ENCODE data around the gene FAM174C. TPM values are rescaled to one million over a fixed set of nuclear protein-coding genes. Genes with fewer than 3 reads are reported as not detected.

Gene FAM174C
- polyA plus RNA-seq, 3 donors: 32.8 to 56.2 (median 40.0) TPM

DNA sequence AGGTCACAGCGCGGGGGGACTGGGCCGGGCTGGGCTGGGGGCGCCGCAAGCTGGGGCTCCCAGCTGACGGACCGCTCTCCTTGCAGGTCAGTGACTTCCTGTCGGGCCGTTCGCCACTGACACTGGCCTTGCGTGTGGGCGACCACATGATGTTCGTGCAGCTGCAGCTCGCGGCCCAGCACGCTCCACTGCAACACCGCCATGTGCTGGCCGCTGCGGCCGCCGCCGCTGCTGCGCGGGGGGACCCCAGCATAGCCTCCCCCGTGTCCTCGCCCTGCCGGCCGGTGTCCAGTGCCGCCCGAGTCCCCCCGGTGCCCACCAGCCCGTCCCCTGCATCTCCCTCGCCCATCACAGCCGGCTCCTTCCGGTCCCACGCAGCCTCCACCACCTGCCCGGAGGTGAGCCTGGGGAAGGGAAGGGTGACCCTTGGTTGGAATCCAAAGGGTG lies 21.2 kb upstream of the FAM174C start:
- Histone ChIP-seq H3K36me3 (replicated peaks in 1 of 2; ENCODE audit: control insufficient read depth in 1 of 2, insufficient read depth in 2 of 2, low read length in 2 of 2) (peaks cover 49 to 60% of the 10 kb centered on the region in 2 donors), H3K9ac (ENCODE audit: insufficient read depth, low read length, poor library complexity, severe bottlenecking) (peak overlapping the region; percentile 93), H4K20me1 (ENCODE audit: insufficient read depth, low read length) (peaks cover 88% of the 10 kb centered on the region), H3K27ac (ENCODE audit: low read depth in 1 of 2, low read length in 2 of 2) (peak overlapping the region; percentile 92 to 94), H3K9me3 (replicated peaks in 1 of 2; ENCODE audit: control insufficient read depth in 1 of 2, insufficient read depth in 1 of 2, low read length in 2 of 2) (no peaks in the 10 kb centered on the region), H3K4me3 (replicated peaks in 1 of 3; ENCODE audit: low read depth in 2 of 3, low read length in 3 of 3) (peak overlapping the region in 2 of 3 experiments; percentile 77 to 99), H3K79me2 (ENCODE audit: insufficient read depth, low read length) (peaks cover 80% of the 10 kb centered on the region), H3K4me1 (ENCODE audit: control insufficient read depth in 1 of 2, insufficient read depth in 2 of 2, low read length in 2 of 2) (peaks cover 52 to 59% of the 10 kb centered on the region in 2 donors), H3K27me3 (ENCODE audit: control insufficient read depth in 2 of 2, insufficient read depth in 2 of 2, low read length in 2 of 2) (no peaks in the 10 kb centered on the region), H2AFZ (ENCODE audit: insufficient read depth, low read depth, low read length, poor library complexity, severe bottlenecking) (no peak overlapping the region), H3K4me2 (replicated peaks; ENCODE audit: extremely low read depth, low read length, poor library complexity, severe bottlenecking) (peak overlapping the region; percentile 96)
- H3K4me3 Mint-ChIP-seq: peak overlapping the region in 1 of 2 donors; percentile 41
- H3K4me1 Mint-ChIP-seq: peaks cover 39% of the 10 kb centered on the region
- intact Hi-C loops (cut with micrococcal nuclease): no loop called here
- peaks cover 37 to 59% of the 10 kb centered on the region in 2 donors for H3K36me3 Mint-ChIP-seq
- peaks cover 0 to 4% (median 0%) of the 10 kb centered on the region in 3 donors for H3K27me3 Mint-ChIP-seq (ENCODE audit: low read depth in 3 of 3)
- H3K27ac Mint-ChIP-seq: peak overlapping the region in 6 of 7 donors; percentile 72 to 94 (median 85)
- DNase-seq: no peak
- peaks cover 0 to 2% (median 0%) of the 10 kb centered on the region in 7 donors for H3K9me3 Mint-ChIP-seq
- TF ChIP-seq, protein P1, sequence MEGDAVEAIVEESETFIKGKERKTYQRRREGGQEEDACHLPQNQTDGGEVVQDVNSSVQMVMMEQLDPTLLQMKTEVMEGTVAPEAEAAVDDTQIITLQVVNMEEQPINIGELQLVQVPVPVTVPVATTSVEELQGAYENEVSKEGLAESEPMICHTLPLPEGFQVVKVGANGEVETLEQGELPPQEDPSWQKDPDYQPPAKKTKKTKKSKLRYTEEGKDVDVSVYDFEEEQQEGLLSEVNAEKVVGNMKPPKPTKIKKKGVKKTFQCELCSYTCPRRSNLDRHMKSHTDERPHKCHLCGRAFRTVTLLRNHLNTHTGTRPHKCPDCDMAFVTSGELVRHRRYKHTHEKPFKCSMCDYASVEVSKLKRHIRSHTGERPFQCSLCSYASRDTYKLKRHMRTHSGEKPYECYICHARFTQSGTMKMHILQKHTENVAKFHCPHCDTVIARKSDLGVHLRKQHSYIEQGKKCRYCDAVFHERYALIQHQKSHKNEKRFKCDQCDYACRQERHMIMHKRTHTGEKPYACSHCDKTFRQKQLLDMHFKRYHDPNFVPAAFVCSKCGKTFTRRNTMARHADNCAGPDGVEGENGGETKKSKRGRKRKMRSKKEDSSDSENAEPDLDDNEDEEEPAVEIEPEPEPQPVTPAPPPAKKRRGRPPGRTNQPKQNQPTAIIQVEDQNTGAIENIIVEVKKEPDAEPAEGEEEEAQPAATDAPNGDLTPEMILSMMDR (IDR thresholded peaks at IDR 0.05): no peak
- WGBS (ENCODE audit: insufficient coverage): 82% methylated on average over 29 of the region's 37 CpGs

DNA sequence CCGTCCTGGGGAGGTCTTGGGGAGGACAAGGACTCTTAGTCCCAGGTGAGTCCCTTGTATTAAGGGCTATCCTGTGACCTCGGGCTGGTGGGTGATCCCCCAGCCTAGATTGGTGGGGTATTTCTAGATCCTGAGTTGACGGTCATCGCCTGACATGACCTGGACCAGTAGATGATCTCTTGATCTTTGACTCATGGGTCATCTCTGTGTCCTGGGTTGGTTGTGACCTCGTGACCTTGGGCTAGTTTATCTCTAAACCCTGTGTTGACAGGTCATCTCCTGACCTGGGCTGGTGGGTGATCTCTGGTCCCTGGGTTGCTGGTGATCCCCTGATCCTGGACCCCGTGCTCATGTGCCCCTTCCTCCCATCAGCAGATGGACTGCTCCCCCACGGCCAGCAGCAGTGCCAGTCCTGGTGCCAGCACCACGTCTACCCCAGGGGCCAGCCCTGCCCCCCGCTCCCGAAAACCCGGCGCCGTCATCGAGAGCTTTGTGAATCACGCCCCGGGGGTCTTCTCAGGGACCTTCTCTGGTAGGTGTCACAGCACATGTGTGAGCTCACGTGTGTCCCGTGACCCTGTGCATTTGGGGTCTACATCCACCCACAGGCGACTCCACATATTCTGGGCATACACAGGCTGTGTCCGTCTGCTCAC lies 20.7 kb upstream of the FAM174C start:
- WGBS (ENCODE audit: insufficient coverage): 96% methylated on average over 20 of the region's 20 CpGs
- no peaks in the 10 kb centered on the region for H3K9me3 ChIP-seq (replicated peaks in 1 of 2; ENCODE audit: control insufficient read depth in 1 of 2, insufficient read depth in 1 of 2, low read length in 2 of 2)
- H3K4me1 Mint-ChIP-seq: peaks cover 44% of the 10 kb centered on the region
- intact Hi-C loops (cut with micrococcal nuclease): no loop called here
- peaks cover 0 to 2% (median 0%) of the 10 kb centered on the region in 7 donors for H3K9me3 Mint-ChIP-seq
- peaks cover 0 to 4% (median 0%) of the 10 kb centered on the region in 3 donors for H3K27me3 Mint-ChIP-seq (ENCODE audit: low read depth in 3 of 3)
- no peak overlapping the region for H2AFZ ChIP-seq (ENCODE audit: insufficient read depth, low read depth, low read length, poor library complexity, severe bottlenecking)
- H3K4me3 ChIP-seq (replicated peaks in 1 of 3; ENCODE audit: low read depth in 2 of 3, low read length in 3 of 3): peak overlapping the region in 1 of 3 experiments; percentile 99
- peaks cover 37 to 59% of the 10 kb centered on the region in 2 donors for H3K36me3 Mint-ChIP-seq
- H3K27me3 ChIP-seq (ENCODE audit: control insufficient read depth in 2 of 2, insufficient read depth in 2 of 2, low read length in 2 of 2): no peaks in the 10 kb centered on the region
- peaks cover 79% of the 10 kb centered on the region for H3K79me2 ChIP-seq (ENCODE audit: insufficient read depth, low read length)
- peaks cover 93% of the 10 kb centered on the region for H4K20me1 ChIP-seq (ENCODE audit: insufficient read depth, low read length)
- no peak for DNase-seq
- H3K27ac Mint-ChIP-seq: peak overlapping the region; percentile 51 to 89 (median 81)
- H3K4me2 ChIP-seq (replicated peaks; ENCODE audit: extremely low read depth, low read length, poor library complexity, severe bottlenecking): peak overlapping the region; percentile 96
- H3K36me3 ChIP-seq (replicated peaks in 1 of 2; ENCODE audit: control insufficient read depth in 1 of 2, insufficient read depth in 2 of 2, low read length in 2 of 2): peaks cover 49 to 60% of the 10 kb centered on the region in 2 donors
- H3K27ac ChIP-seq (ENCODE audit: low read depth in 1 of 2, low read length in 2 of 2): peak overlapping the region; percentile 13 to 92
- H3K4me3 Mint-ChIP-seq: peak overlapping the region in 1 of 2 donors; percentile 41
- no peak overlapping the region for H3K9ac ChIP-seq (ENCODE audit: insufficient read depth, low read length, poor library complexity, severe bottlenecking)
- peaks cover 58 to 65% of the 10 kb centered on the region in 2 donors for H3K4me1 ChIP-seq (ENCODE audit: control insufficient read depth in 1 of 2, insufficient read depth in 2 of 2, low read length in 2 of 2)
- TF ChIP-seq, protein P1 (IDR thresholded peaks at IDR 0.05): no peak

Measured in CD14-positive monocyte (primary cell).